Mucosa of rectum (tissue), 2 donors: ENCODE results near the gene KCTD21.

Source experiments
- H3K27ac ChIP-seq, 2 donors: one replicate each; pipeline ENCODE4 v1.7.0; 2013; ENCODE audit warnings: inconsistent platforms in 2 of 2, low read depth in 2 of 2, low read length in 2 of 2
- H3K27me3 ChIP-seq, 2 donors: one replicate each; pipeline ENCODE4 v1.7.0; 2013; ENCODE audit warnings: low read length in 2 of 2; ENCODE audit not compliant: control insufficient read depth in 2 of 2, insufficient read depth in 2 of 2
- H3K36me3 ChIP-seq, 2 donors: one replicate each; pipeline ENCODE4 v1.7.0; 2013; ENCODE audit warnings: low read length in 2 of 2; ENCODE audit not compliant: control insufficient read depth in 2 of 2, insufficient read depth in 2 of 2
- H3K4me1 ChIP-seq, 2 donors: one replicate each; pipeline ENCODE4 v1.7.0; 2013; ENCODE audit warnings: low read length in 2 of 2, mild to moderate bottlenecking in 1 of 2; ENCODE audit not compliant: control insufficient read depth in 2 of 2, insufficient read depth in 2 of 2
- H3K4me3 ChIP-seq, 2 donors: one replicate each; pipeline ENCODE4 v1.7.0; 2013; ENCODE audit warnings: low read length in 2 of 2
- H3K9ac ChIP-seq, 2 donors: one replicate each; pipeline ENCODE4 v1.7.0; 2013; ENCODE audit warnings: low read length in 2 of 2, low read depth in 1 of 2, mild to moderate bottlenecking in 1 of 2
- H3K9me3 ChIP-seq, 2 donors: one replicate each; pipeline ENCODE4 v1.7.0; 2013; ENCODE audit warnings: low read length in 2 of 2; ENCODE audit not compliant: control insufficient read depth in 2 of 2
- donor health status: healthy.
- donor health status: Normal muscosa, but diverticular disease.

The KCTD21 gene

DNA sequence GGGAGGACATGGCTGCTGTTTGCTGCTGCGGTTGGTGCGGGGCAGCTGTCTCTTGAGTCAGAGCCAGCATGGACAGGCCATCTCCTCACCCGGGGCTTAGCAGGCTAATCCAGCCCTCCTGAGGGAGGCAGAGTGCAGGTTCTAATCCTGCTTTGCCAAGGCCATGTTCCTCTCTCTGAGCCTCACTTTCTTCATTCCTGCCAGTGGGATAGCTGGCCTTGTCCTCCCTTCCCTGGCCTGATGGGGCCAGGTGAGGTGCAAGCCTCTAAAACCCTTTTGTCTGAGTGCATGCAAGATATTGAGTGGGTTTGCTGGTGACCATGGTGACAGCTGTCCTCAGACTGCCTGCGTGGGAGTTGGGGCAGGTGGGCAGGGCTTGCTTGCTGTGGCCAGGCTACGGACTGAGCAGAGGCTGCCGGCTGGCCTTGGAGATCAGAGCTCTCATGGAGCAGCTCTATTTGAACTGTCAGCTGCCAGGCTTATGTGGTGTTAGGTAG lies 3.8 kb upstream of the KCTD21 start:
- H3K27me3 ChIP-seq = no peaks in the 10 kb centered on the region
- H3K4me1 ChIP-seq = peaks cover 14 to 17% of the 10 kb centered on the region in 2 donors
- no peaks in the 10 kb centered on the region for H3K9me3 ChIP-seq
- no peaks in the 10 kb centered on the region for H3K36me3 ChIP-seq
- H3K9ac ChIP-seq = no peak overlapping the region
- H3K4me3 ChIP-seq = no peak overlapping the region
- H3K27ac ChIP-seq = no peak overlapping the region

DNA sequence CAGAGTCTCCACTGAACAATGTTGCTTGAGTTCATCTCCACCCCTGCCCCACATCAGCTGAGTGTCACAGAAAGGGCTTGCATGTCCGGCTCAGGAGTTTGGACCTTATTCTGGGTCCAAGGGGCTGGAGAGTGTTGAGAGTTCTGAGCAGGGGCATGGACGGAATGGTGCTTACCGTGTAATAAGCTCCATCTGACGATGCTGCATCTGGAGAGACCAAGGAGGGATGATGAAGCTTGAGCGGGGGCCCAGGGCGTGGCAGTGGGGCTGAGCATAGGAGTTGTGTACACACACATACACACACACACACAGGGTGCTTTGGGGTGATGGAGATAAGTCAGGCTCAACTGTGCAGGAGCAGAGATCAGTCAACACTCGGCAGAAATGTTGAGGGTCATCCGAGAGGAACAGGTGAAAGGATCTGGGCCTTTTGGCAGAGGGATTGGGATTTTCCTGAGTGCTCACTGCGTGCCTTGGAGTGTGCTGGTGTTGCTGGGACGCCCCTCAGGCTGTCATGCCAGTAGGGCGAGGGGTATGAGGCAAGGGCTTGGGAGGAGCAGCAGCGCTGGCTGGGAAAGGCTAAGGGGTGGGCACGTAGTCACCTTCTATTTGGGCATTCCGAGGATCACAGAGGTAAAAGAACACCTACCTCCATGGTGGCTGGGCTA lies 2.6 kb upstream of the KCTD21 start:
- peaks cover 15 to 19% of the 10 kb centered on the region in 2 donors for H3K4me1 ChIP-seq
- H3K9me3 ChIP-seq = no peaks in the 10 kb centered on the region
- no peak overlapping the region for H3K27ac ChIP-seq
- no peak overlapping the region for H3K4me3 ChIP-seq
- H3K36me3 ChIP-seq = peaks cover 0 to 3% of the 10 kb centered on the region in 2 donors
- H3K27me3 ChIP-seq = no peaks in the 10 kb centered on the region
- no peak overlapping the region for H3K9ac ChIP-seq

DNA sequence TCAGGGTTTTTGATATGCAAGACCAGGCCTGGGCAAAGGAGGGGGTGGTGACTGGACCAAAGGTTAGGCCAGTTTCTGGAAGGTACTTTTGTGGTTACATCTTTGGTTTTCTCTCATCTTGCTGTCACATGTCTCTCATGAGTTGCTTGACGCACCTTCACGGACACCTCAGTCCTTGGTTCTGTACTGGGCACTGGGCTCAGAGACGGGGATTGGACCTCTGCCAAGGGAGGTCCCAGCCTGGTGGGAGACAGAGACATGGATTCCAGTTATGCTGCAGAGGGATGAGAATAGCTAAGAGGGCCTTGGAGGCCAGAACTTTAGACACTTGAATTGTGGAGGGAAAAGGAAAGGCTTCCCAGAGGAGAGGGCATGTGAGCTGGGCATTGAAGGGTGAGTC lies 1.9 kb upstream of the KCTD21 start:
- Histone ChIP-seq H3K27ac (no peak overlapping the region), H3K4me1 (peaks cover 17 to 19% of the 10 kb centered on the region in 2 donors), H3K9ac (no peak overlapping the region), H3K4me3 (no peak overlapping the region), H3K36me3 (peaks cover 0 to 3% of the 10 kb centered on the region in 2 donors), H3K9me3 (no peaks in the 10 kb centered on the region), H3K27me3 (no peaks in the 10 kb centered on the region)

DNA sequence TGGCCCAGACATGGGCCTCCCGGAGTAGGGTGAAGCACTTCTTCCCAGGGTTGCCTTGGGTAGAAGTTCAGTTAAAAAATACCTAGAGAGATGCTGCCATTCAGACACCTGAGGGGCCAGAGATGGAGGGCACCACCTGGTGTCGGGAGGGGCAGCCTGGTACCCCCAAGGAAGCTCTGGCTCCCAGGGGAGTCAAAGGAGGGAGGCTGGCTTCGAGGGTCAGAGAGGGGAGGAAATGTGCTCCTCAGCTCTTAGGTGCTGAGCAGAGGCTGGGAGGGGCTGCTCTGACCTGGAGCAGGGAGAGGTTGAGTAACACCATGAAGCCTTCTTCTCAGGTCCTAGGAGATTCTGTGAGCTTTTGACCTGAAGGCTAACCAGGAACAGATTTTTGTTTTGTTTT lies 1.4 kb upstream of the KCTD21 start:
- Histone ChIP-seq H3K9me3 (no peaks in the 10 kb centered on the region), H3K4me1 (peaks cover 17 to 19% of the 10 kb centered on the region in 2 donors), H3K4me3 (peak overlapping the region in 1 of 2 donors; percentile 86), H3K9ac (peak overlapping the region in 1 of 2 donors; percentile 22), H3K36me3 (peaks cover 0 to 3% of the 10 kb centered on the region in 2 donors), H3K27me3 (no peaks in the 10 kb centered on the region), H3K27ac (no peak overlapping the region)

DNA sequence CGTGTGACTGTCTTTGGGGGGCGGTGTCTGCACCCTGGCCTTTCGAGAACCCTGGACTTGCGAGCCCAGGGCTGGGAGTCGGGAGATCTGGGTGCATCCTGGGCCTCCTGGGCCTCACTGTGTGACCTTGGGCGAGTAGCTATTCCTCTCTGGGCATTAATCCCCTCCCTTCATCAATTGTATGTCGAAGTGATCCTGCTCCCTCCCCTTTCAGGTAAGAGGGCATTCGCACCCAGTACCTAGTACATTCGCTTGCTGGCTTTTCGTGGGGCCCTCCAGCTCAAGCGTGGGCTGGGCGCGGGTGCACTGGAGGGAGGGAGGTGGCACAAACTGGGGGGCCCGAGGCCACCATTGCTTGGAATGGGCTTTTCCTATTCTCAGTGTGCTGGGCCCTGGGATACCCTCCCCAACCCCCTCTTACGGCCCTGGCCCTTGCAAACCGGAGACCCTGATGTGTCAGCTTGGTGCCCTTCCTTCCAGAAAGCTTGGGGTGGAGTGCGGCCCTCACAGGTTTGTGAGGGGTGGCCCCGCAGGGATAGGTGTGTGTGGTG lies 823 bp upstream of the KCTD21 start:
- Histone ChIP-seq H3K27me3 (no peaks in the 10 kb centered on the region), H3K9ac (peak overlapping the region; percentile 60 to 79), H3K4me3 (peak overlapping the region; percentile 86 to 96), H3K36me3 (peaks cover 0 to 3% of the 10 kb centered on the region in 2 donors), H3K9me3 (no peaks in the 10 kb centered on the region), H3K27ac (peak overlapping the region; percentile 51 to 88), H3K4me1 (peaks cover 17 to 19% of the 10 kb centered on the region in 2 donors)

DNA sequence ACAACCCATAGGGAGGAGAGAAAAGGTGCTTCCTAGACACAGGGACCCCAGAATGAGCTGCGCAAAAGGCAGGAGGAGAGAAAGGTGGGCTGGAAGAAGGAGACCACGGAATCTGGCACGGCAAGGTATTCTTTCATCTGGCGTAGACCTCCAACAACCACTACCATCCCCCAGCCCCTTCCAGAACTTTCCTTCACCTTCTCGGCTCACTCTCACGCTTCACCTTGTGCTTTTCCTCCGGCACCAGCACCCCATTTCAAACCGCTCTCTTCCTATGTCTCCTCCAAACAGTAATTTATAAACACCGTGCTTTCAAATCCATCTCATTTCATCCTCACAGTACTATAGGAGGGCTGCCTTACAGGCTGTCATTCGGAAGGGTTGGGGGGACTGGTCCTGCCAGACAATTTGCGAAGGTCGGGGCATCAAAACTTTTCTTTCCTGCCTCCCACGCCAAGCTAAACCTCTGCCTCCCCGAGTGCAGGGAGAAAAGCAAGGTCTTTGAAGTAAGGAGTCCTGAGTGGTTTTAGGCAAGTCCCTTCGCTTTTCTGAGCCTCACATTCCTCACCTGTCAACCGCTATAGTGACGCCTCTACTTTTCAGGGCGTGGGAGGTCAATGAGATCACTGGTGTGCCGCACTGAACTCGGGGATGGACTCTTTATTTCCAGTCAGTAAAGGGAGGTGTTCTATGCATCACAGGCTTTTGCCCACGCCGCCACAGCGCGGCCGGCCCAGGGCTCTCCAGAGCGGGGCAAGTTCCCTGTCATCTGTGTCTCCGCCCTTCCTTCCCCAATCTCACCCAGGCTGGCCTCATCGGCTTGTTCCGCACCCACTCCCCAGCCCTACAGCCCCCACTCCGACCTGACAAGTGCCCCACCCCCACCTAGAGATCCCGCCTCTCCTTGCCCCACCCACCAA lies 800 bp downstream of the KCTD21 start:
- H3K9ac ChIP-seq = peak overlapping the region; percentile 70 to 79
- peaks cover 17 to 19% of the 10 kb centered on the region in 2 donors for H3K4me1 ChIP-seq
- H3K4me3 ChIP-seq = peak overlapping the region; percentile 86 to 96
- H3K9me3 ChIP-seq = no peaks in the 10 kb centered on the region
- H3K36me3 ChIP-seq = peaks cover 0 to 5% of the 10 kb centered on the region in 2 donors
- no peaks in the 10 kb centered on the region for H3K27me3 ChIP-seq
- peak overlapping the region; percentile 82 to 88 for H3K27ac ChIP-seq

DNA sequence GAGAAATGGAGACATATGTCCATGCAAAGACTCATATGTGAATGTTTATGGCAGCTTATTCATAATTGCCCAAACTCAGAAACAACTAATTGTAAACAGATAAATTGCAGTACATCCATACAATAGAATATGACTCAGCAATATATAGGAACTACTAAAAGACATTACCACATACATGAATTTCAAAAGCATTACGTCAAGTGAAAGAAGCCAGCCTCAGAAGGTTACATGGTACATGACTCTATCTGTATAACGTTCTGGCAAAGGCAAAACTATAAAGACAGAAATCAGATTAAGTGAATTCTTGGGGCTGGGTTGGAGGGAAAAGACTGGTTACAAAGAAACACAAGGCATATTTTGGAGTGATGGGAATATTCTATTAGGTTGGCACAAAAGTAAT lies 7.2 kb downstream of the KCTD21 start:
- H3K27ac ChIP-seq = no peak overlapping the region
- peaks cover 0 to 2% of the 10 kb centered on the region in 2 donors for H3K4me1 ChIP-seq
- H3K4me3 ChIP-seq = no peak overlapping the region
- no peaks in the 10 kb centered on the region for H3K27me3 ChIP-seq
- peaks cover 0 to 8% of the 10 kb centered on the region in 2 donors for H3K36me3 ChIP-seq
- no peaks in the 10 kb centered on the region for H3K9me3 ChIP-seq
- no peak overlapping the region for H3K9ac ChIP-seq

DNA sequence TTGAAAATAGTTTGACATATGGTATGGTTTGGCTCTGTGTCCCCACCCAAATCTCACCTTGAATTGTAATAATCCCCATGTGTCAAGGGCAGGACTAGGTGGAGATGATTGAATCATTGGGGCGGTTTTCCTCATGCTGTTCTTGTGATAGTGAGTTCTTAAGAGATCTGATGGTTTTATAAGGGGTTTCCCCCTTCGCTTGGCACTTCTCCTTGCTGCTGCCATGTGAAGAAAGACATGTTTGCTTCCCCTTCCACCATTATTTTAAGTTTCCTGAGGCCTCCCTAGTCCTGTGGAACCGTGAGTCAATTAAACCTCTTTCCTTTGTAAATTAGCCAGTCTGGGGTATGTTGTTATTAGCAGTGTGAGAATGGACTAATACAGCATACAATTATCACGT lies 7.7 kb downstream of the KCTD21 start:
- Histone ChIP-seq H3K9me3 (no peaks in the 10 kb centered on the region), H3K4me3 (no peak overlapping the region), H3K4me1 (no peaks in the 10 kb centered on the region), H3K27ac (no peak overlapping the region), H3K27me3 (no peaks in the 10 kb centered on the region), H3K36me3 (peaks cover 0 to 10% of the 10 kb centered on the region in 2 donors), H3K9ac (no peak overlapping the region)

DNA sequence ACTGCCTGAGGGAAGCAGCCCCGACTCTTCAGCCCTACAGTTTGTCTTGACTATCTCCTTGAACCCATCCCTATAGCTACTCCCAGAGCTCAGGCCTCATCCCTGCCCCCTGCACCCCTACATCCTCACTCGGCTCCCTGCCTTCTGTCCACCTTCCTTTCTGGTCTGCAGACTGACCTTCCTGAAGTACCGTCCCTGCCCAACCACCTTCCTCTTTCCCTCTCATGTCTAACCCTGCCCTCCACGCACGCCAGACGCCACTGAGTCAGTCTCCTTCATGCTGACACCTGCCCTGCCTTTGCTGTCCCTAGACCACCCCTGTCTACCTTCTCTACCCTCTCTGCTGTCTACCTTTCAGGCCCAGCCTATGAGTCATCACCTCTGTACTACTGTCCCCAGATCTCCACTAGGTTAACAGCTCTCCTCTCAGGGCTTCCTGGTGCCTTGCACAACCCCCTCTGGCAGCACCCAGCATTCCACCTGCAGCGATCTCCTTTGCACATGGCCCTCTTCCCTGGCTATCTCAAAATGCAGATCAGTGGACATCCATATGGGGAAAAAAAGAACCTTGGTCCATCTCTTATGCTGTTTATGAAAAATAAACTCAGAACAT lies 8.9 kb downstream of the KCTD21 start:
- no peak overlapping the region for H3K4me3 ChIP-seq
- no peaks in the 10 kb centered on the region for H3K9me3 ChIP-seq
- H3K9ac ChIP-seq = no peak overlapping the region
- H3K36me3 ChIP-seq = peaks cover 0 to 10% of the 10 kb centered on the region in 2 donors
- no peaks in the 10 kb centered on the region for H3K27me3 ChIP-seq
- H3K4me1 ChIP-seq = no peaks in the 10 kb centered on the region
- no peak overlapping the region for H3K27ac ChIP-seq
